Measurements from ENCODE around the gene TMEM165. TPM values are rescaled to one million over a fixed set of nuclear protein-coding genes. Genes with fewer than 3 reads are reported as not detected.
A peak's percentile ranks its signal among the peaks of the same experiment; 100 is the strongest.

The TMEM165 gene
- total and polyA plus RNA-seq, 9 of the 15 experiments (the other 6 are each of a cell fraction or from before 2014, with no cell fraction given) = 21.3 to 145 (median 96.8) TPM

DNA sequence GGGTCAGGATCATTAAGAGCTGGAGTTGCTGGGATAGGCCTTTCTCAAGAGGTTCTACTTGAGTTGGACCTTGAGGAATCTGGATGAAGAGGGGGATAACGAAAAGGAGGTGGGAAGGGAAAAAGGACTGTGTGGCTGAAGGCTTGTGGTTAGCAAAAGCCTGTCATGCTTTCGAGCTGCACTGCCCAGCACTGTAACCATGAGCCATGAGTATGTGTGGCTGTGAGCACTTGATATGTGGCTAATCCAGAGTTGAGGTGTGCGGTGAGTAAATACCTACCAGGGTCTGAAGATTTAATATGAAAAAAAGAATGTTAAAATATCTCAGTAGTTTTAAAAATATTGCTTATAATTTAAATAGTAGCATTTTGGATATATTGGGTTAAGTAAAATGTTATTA, 11.4 kb downstream of the TMEM165 start:
- Histone ChIP-seq H3K79me2 (ENCODE audit: control insufficient read depth, insufficient read depth, low read length) (peaks cover 95% of the 10 kb centered on the region), H3K4me2 (ENCODE audit: insufficient read depth, low read length) (no peak overlapping the region), H3K27me3 (ENCODE audit: control insufficient read depth in 2 of 2, insufficient read depth in 2 of 2, low read length in 2 of 2) (no peaks in the 10 kb centered on the region), H3K9me3 (replicated peaks; ENCODE audit: control insufficient read depth, insufficient read depth, low read depth, low read length) (no peaks in the 10 kb centered on the region), H3K9me1 (ENCODE audit: control insufficient read depth, insufficient read depth, low read length) (peaks cover 3% of the 10 kb centered on the region), H3K4me1 (replicated peaks in 1 of 2; ENCODE audit: control insufficient read depth in 2 of 2, insufficient read depth in 2 of 2, low read length in 2 of 2) (no peaks in the 10 kb centered on the region; a peak in 2 of 5 replicates), H3K9ac (ENCODE audit: insufficient read depth in 1 of 2, low read depth in 2 of 2, low read length in 2 of 2) (peak overlapping the region in 1 of 2 experiments; percentile 12; a peak in 1 of 4 replicates), H4K20me1 (replicated peaks; ENCODE audit: control insufficient read depth, insufficient read depth, low read length) (peaks cover 8% of the 10 kb centered on the region; the same call in 1 of the 2 replicates), H3K27ac (ENCODE audit: extremely low read depth, low read depth, low read length) (no peak overlapping the region), H2AFZ (ENCODE audit: low read depth, low read length) (no peak overlapping the region), H3K4me3 (no peak overlapping the region), H3K36me3 (ENCODE audit: control insufficient read depth, insufficient read depth, low read length) (peaks cover 88% of the 10 kb centered on the region)
- FAIRE-seq (no peak), DNase-seq (ENCODE audit: extremely low read depth in 1 of 4, low spot score in 3 of 4) (no peak), ATAC-seq (peak; percentile 48)
- BruUV-seq (replicated peaks) = no TSS peak
- ChIA-PET POLR2A (interaction anchor here (2.0 kb wide), 1 partner anchor 10 kb away, joined by 9 read pairs; no protein-coding TSS in a partner anchor), CTCF (ENCODE audit: low intra/inter-chr PET ratio) (no interaction called here)
- intact Hi-C loops (cut with micrococcal nuclease) = no loop called here
- 86% methylated on average over 3 of the region's 3 CpGs for WGBS (ENCODE audit: insufficient coverage, low coverage, missing lambda C conversion rate)
- no peak for TF ChIP-seq ZNF785 (CRISPR knock-in tag; IDR thresholded peaks at IDR 0.05)
- no peak for TF ChIP-seq RBM22 (IDR thresholded peaks at IDR 0.05; ENCODE audit: low read depth, low read length, poor library complexity, severe bottlenecking)
- TF ChIP-seq SAFB2 (IDR thresholded peaks at IDR 0.05; ENCODE audit: borderline replicate concordance, low read depth, low read length, severe bottlenecking) = no peak
- TF ChIP-seq, protein P1, sequence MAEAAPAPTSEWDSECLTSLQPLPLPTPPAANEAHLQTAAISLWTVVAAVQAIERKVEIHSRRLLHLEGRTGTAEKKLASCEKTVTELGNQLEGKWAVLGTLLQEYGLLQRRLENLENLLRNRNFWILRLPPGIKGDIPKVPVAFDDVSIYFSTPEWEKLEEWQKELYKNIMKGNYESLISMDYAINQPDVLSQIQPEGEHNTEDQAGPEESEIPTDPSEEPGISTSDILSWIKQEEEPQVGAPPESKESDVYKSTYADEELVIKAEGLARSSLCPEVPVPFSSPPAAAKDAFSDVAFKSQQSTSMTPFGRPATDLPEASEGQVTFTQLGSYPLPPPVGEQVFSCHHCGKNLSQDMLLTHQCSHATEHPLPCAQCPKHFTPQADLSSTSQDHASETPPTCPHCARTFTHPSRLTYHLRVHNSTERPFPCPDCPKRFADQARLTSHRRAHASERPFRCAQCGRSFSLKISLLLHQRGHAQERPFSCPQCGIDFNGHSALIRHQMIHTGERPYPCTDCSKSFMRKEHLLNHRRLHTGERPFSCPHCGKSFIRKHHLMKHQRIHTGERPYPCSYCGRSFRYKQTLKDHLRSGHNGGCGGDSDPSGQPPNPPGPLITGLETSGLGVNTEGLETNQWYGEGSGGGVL (CRISPR knock-in tag; IDR thresholded peaks at IDR 0.05) = no peak
- TF ChIP-seq TOE1 (IDR thresholded peaks at IDR 0.05; ENCODE audit: borderline replicate concordance) = no peak
- no peak for TF ChIP-seq TOE1 (CRISPR knock-in tag; IDR thresholded peaks at IDR 0.05; ENCODE audit: borderline replicate concordance, low read depth)
- TF ChIP-seq, protein P2, sequence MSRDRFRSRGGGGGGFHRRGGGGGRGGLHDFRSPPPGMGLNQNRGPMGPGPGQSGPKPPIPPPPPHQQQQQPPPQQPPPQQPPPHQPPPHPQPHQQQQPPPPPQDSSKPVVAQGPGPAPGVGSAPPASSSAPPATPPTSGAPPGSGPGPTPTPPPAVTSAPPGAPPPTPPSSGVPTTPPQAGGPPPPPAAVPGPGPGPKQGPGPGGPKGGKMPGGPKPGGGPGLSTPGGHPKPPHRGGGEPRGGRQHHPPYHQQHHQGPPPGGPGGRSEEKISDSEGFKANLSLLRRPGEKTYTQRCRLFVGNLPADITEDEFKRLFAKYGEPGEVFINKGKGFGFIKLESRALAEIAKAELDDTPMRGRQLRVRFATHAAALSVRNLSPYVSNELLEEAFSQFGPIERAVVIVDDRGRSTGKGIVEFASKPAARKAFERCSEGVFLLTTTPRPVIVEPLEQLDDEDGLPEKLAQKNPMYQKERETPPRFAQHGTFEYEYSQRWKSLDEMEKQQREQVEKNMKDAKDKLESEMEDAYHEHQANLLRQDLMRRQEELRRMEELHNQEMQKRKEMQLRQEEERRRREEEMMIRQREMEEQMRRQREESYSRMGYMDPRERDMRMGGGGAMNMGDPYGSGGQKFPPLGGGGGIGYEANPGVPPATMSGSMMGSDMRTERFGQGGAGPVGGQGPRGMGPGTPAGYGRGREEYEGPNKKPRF (IDR thresholded peaks at IDR 0.05; ENCODE audit: low read depth, low read length) = no peak
- TF ChIP-seq LARP7 (IDR thresholded peaks at IDR 0.05) = no peak
- TF ChIP-seq ZNF212 (CRISPR knock-in tag; IDR thresholded peaks at IDR 0.05) = no peak
- TF ChIP-seq ZNF436 (CRISPR knock-in tag; IDR thresholded peaks at IDR 0.05) = no peak
- TF ChIP-seq ZC3H8 (IDR thresholded peaks at IDR 0.05) = no peak
- no peak for TF ChIP-seq ZNF143 (CRISPR knock-in tag; IDR thresholded peaks at IDR 0.05)
- TF ChIP-seq, protein P3, sequence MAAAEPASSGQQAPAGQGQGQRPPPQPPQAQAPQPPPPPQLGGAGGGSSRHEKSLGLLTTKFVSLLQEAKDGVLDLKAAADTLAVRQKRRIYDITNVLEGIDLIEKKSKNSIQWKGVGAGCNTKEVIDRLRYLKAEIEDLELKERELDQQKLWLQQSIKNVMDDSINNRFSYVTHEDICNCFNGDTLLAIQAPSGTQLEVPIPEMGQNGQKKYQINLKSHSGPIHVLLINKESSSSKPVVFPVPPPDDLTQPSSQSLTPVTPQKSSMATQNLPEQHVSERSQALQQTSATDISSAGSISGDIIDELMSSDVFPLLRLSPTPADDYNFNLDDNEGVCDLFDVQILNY (CRISPR knock-in tag; IDR thresholded peaks at IDR 0.05) = no peak
- in situ Hi-C loops (cut with MboI) = no loop called here
